Natural killer cell (primary cell): ENCODE measurements around the gene SLC16A13. TPM values are rescaled to one million over a fixed set of nuclear protein-coding genes. Genes with fewer than 3 reads are reported as not detected.

ENCODE experiments used
- ATAC-seq, 3 donors: fragments of 150-1000 bp in 2 of 3; fragments of 200-7000 bp in 1 of 3; cut with Tn5 transposase; 1 replicate in 1 of 3; 2 replicates in 2 of 3; pipeline ENCODE4 v1.10.0; 2021; ENCODE audit warnings: mild to moderate bottlenecking in 2 of 3, moderate library complexity in 2 of 3
- DNase-seq, 2 donors: peaks; one replicate each; pipeline versions ENCODE4 v3.0.0 to v3.0.0-alpha.2; 2013 to 2021; ENCODE audit warnings: mixed read lengths in 1 of 2
- H3K27ac ChIP-seq: one replicate; pipeline ENCODE4 v1.5.1; 2013; ENCODE audit warnings: mild to moderate bottlenecking, low read length
- H3K27me3 ChIP-seq: one replicate; pipeline ENCODE4 v1.6.1; 2013; ENCODE audit warnings: low read length; ENCODE audit not compliant: control insufficient read depth, insufficient read depth
- H3K36me3 ChIP-seq: one replicate; pipeline ENCODE4 v1.6.1; 2013; ENCODE audit warnings: low read length; ENCODE audit not compliant: control insufficient read depth, insufficient read depth
- H3K4me1 ChIP-seq: one replicate; pipeline ENCODE4 v1.6.1; 2013; ENCODE audit warnings: low read length; ENCODE audit not compliant: control insufficient read depth, insufficient read depth
- H3K4me3 ChIP-seq: one replicate; pipeline ENCODE4 v1.5.1; 2013; ENCODE audit warnings: low read length
- H3K9me3 ChIP-seq: one replicate; pipeline ENCODE4 v1.6.1; 2013; ENCODE audit warnings: low read length; ENCODE audit not compliant: control insufficient read depth, insufficient read depth
- H3K27ac Mint-ChIP-seq, 2 donors: one replicate each; pipeline ENCODE4 v1.8.0; 2022; ENCODE audit warnings: mild to moderate bottlenecking in 2 of 2, mixed read lengths in 2 of 2, moderate library complexity in 1 of 2
- H3K27me3 Mint-ChIP-seq, 2 donors: one replicate each; pipeline ENCODE4 v1.8.0; 2022; ENCODE audit warnings: low read depth in 2 of 2, mixed read lengths in 2 of 2
- H3K36me3 Mint-ChIP-seq: one replicate; pipeline ENCODE4 v1.8.0; 2022; ENCODE audit warnings: mixed read lengths
- H3K4me1 Mint-ChIP-seq, 2 donors: one replicate each; pipeline ENCODE4 v1.8.0; 2022; ENCODE audit warnings: mixed read lengths in 2 of 2
- H3K4me3 Mint-ChIP-seq: one replicate; pipeline ENCODE4 v1.8.0; 2022; ENCODE audit warnings: mild to moderate bottlenecking, moderate library complexity, mixed read lengths
- H3K9me3 Mint-ChIP-seq, 2 donors: one replicate each; pipeline ENCODE4 v1.8.0; 2022; ENCODE audit warnings: mixed read lengths in 2 of 2
- CTCF ChIP-seq: fragments of 200-600 bp; IDR thresholded peaks from one replicate; pipeline ENCODE4 v1.8.0; 2022; ENCODE audit warnings: antibody characterized with exemption
- WGBS: methylation state at CpG from one replicate; pipeline ENCODE4 v1.1.7; 2013; ENCODE audit warnings: missing lambda C conversion rate; ENCODE audit not compliant: insufficient coverage; 5-methylcytosine and 5-hydroxymethylcytosine counted together
- intact Hi-C: fragments of 100-400 bp; cut with micrococcal nuclease; formaldehyde crosslinking; loops from one replicate; pipeline ENCODE4 v1.14.2; 2022
- total RNA-seq, 4 donors: library from RNA; stranded (reverse); fragments of 120-200 nt in 1 of 4; gene quantifications; one replicate each; pipeline versions ENCODE4 v1.2.3 to v1.2.4, GENCODE V29; 2013 to 2022

SLC16A13 gene
- total RNA-seq, 3 donors from 2014 or later (not counting 1 experiment from before 2014, with no cell fraction given) = 4.8 to 7.0 (median 6.0) TPM

- H3K27ac ChIP-seq = peak overlapping the region; percentile 97
- peaks cover 14% of the 10 kb centered on the region for H3K36me3 ChIP-seq
- TF ChIP-seq CTCF = peak; percentile 73
- no peaks in the 10 kb centered on the region for H3K9me3 ChIP-seq
- peaks cover 78% of the 10 kb centered on the region for H3K4me1 ChIP-seq
- H3K27me3 ChIP-seq = no peaks in the 10 kb centered on the region
- ATAC-seq (peak; percentile 75 to 92 (median 79)), DNase-seq (peak; percentile 94 to 99)
- intact Hi-C loops = loop anchor here (5.0 to 10.0 kb wide), 3 partner anchors 260 to 670 kb away; partner anchors contain the start of genes C17orf100, MED31, TP53 and WRAP53
- Mint-ChIP-seq H3K4me3 (peak overlapping the region; percentile 97), H3K4me1 (peaks cover 80 to 86% of the 10 kb centered on the region in 2 donors), H3K36me3 (no peaks in the 10 kb centered on the region), H3K27ac (peak overlapping the region; percentile 96 to 100), H3K27me3 (no peaks in the 10 kb centered on the region), H3K9me3 (no peaks in the 10 kb centered on the region)
- WGBS = under 1% methylated on average over 73 of the region's 75 CpGs
- H3K4me3 ChIP-seq = peak overlapping the region; percentile 92
These were observed 21.4 kb upstream of the SLC16A13 start for GRCh38 chr17:7014261-7014994.

- Mint-ChIP-seq H3K9me3 (no peaks in the 10 kb centered on the region), H3K27me3 (no peaks in the 10 kb centered on the region), H3K4me1 (peaks cover 71 to 79% of the 10 kb centered on the region in 2 donors), H3K27ac (peak overlapping the region; percentile 96 to 100), H3K36me3 (no peaks in the 10 kb centered on the region), H3K4me3 (peak overlapping the region; percentile 90)
- peak; percentile 81 to 95 for DNase-seq
- Histone ChIP-seq H3K9me3 (no peaks in the 10 kb centered on the region), H3K27ac (peak overlapping the region; percentile 97), H3K4me1 (peaks cover 71% of the 10 kb centered on the region), H3K27me3 (no peaks in the 10 kb centered on the region), H3K36me3 (peaks cover 8% of the 10 kb centered on the region), H3K4me3 (peak overlapping the region; percentile 92)
- peak; percentile 34 to 58 (median 55) for ATAC-seq
- under 1% methylated on average over 49 of the region's 56 CpGs for WGBS
- intact Hi-C loops = loop anchor here (1.0 to 10.0 kb wide), 5 partner anchors 8 to 670 kb away; partner anchors contain the start of genes BCL6B, C17orf100, MED31 and TP53
- TF ChIP-seq CTCF = peak; percentile 40
These were observed 20.5 kb upstream of the SLC16A13 start for GRCh38 chr17:7014995-7015958.

GRCh38 chr17:7016418-7016817 is 19.4 kb upstream of the SLC16A13 start:
- Mint-ChIP-seq H3K27ac (peak overlapping the region; percentile 96 to 100), H3K9me3 (no peaks in the 10 kb centered on the region), H3K4me1 (peaks cover 73 to 82% of the 10 kb centered on the region in 2 donors), H3K4me3 (peak overlapping the region; percentile 90), H3K36me3 (no peaks in the 10 kb centered on the region), H3K27me3 (no peaks in the 10 kb centered on the region)
- 83% methylated on average over 2 of the region's 3 CpGs for whole genome bisulfite sequencing
- Histone ChIP-seq H3K27me3 (no peaks in the 10 kb centered on the region), H3K36me3 (peaks cover 8% of the 10 kb centered on the region), H3K4me3 (no peak overlapping the region), H3K9me3 (no peaks in the 10 kb centered on the region), H3K4me1 (peaks cover 63% of the 10 kb centered on the region), H3K27ac (peak overlapping the region; percentile 97)
- DNase-seq (no peak), ATAC-seq (no peak)
- intact Hi-C loops = loop anchor here (10.0 kb wide), 2 partner anchors 262 to 668 kb away; partner anchors contain the start of genes TP53, WRAP53 and XAF1
- TF ChIP-seq CTCF = no peak
